Stomach (tissue), 4 donors: Measurements from ENCODE around the gene MTNR1B.

Source experiments
- POLR2A ChIP-seq, 4 donors: fragments of 450-650 bp; IDR thresholded peaks; one replicate each; pipeline ENCODE4 v1.6.1; 2016; ENCODE audit warnings: antibody characterized with exemption in 4 of 4, control low read depth in 2 of 4, mild to moderate bottlenecking in 1 of 4, moderate library complexity in 1 of 4
- TF ChIP-seq, protein P1 (sequence below), 7 experiments: fragments of 450-650 bp in 4 of 7; fragments of 200-600 bp in 3 of 7; sonication (generic) in 3 of 7; IDR thresholded peaks; one replicate each; pipeline ENCODE4 v1.5.1; 2016 to 2019; ENCODE audit warnings: antibody characterized with exemption in 7 of 7, control low read depth in 2 of 7, mild to moderate bottlenecking in 1 of 7

DNA sequence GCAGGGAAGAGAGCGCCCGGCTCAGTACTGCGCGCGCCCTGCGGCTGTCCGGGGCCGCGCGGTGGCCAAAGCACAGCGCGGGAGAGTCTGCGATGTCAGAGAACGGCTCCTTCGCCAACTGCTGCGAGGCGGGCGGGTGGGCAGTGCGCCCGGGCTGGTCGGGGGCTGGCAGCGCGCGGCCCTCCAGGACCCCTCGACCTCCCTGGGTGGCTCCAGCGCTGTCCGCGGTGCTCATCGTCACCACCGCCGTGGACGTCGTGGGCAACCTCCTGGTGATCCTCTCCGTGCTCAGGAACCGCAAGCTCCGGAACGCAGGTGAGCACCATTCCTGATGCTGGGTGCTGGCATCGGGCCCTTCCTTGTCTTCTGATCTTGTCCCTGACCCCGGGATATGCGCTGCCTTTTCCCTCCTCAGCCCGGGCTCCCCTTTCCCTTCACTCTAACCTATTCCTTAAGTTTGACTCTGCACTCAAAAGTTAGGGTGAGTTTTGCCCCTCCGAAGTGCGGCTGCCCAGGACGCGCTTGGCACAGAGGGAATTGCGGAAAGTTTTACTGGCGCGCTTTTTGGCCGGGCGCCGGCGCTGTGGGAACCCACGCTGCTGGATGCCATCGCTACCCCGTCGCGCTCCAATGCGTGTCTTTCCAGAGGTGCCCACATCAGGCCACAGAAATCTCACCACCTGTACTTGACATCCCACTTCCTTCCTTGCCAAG is at the start of gene MTNR1B:
- TF ChIP-seq POLR2A (IDR thresholded peaks at IDR 0.05), result no peak
- TF ChIP-seq, protein P1, sequence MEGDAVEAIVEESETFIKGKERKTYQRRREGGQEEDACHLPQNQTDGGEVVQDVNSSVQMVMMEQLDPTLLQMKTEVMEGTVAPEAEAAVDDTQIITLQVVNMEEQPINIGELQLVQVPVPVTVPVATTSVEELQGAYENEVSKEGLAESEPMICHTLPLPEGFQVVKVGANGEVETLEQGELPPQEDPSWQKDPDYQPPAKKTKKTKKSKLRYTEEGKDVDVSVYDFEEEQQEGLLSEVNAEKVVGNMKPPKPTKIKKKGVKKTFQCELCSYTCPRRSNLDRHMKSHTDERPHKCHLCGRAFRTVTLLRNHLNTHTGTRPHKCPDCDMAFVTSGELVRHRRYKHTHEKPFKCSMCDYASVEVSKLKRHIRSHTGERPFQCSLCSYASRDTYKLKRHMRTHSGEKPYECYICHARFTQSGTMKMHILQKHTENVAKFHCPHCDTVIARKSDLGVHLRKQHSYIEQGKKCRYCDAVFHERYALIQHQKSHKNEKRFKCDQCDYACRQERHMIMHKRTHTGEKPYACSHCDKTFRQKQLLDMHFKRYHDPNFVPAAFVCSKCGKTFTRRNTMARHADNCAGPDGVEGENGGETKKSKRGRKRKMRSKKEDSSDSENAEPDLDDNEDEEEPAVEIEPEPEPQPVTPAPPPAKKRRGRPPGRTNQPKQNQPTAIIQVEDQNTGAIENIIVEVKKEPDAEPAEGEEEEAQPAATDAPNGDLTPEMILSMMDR (IDR thresholded peaks at IDR 0.05), result no peak
